Endometrial microvascular endothelial cells (primary cell): Measurements from ENCODE around the gene PCDH1. TPM values are rescaled to one million over a fixed set of nuclear protein-coding genes. Genes with fewer than 3 reads are reported as not detected.

ENCODE experiments used
- in situ Hi-C: cut with HindIII; loops from 2 replicates; pipeline ENCODE4 v1.10.0; 2017; ENCODE audit warnings: low sequenced_read_pairs, low pct_unique_long_range_greater_than_20kb; ENCODE audit errors: inconsistent ontology term
- total RNA-seq: library from RNA; depleted of rRNA; stranded (reverse); fragments of >200 nt; gene quantifications from one replicate; pipeline ENCODE4 v1.2.3, GENCODE V29; 2015; ENCODE audit errors: inconsistent ontology term

Gene PCDH1
- total RNA-seq, 1 donor from 2014 or later, result 94.1 TPM

DNA sequence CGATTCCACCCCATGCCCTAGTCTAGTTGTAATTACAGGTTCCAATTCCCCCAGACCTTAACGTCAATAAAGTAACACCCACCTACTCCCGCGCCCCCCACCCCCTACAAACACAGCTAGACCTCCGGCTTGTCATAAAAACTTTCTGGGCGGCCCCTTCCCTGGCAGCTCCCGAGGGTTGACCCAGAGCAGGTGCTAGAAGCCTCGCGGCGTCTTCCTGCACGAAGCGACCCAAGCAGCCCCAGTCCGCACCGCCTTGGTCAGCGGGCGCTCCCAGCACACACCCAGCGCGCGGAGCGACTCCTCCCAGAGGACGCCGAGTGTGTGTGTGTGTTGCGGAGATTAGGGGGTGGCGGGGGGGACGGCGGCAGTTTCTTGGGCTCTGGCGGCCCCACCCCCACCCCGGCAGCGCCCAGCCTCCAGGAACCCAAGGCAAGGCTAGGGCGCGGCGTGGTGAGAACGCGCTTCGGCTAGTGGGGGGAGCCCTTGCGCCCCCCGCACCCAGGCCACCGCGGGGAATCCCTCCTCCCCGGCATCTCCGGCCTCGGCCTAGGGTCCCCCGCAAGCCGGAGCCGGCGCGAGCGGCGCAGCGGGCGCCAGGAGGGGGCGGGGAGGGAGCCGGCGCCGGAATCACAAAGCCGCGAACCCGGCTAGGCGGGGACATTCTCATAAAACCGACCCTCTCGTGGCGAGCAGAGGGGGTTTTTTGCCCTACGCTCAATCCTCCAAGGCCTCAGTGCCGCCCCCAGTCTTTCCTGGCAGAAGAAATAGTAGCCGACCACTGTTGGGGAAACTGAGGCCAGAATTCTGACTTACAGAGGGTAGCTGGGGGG lies 2.2 kb downstream of the PCDH1 start:
- in situ Hi-C loops, result no loop called here

- in situ Hi-C loops, result no loop called here
Observed at GRCh38 chr5:141875022-141875740, 3.0 kb downstream of the PCDH1 start.

DNA sequence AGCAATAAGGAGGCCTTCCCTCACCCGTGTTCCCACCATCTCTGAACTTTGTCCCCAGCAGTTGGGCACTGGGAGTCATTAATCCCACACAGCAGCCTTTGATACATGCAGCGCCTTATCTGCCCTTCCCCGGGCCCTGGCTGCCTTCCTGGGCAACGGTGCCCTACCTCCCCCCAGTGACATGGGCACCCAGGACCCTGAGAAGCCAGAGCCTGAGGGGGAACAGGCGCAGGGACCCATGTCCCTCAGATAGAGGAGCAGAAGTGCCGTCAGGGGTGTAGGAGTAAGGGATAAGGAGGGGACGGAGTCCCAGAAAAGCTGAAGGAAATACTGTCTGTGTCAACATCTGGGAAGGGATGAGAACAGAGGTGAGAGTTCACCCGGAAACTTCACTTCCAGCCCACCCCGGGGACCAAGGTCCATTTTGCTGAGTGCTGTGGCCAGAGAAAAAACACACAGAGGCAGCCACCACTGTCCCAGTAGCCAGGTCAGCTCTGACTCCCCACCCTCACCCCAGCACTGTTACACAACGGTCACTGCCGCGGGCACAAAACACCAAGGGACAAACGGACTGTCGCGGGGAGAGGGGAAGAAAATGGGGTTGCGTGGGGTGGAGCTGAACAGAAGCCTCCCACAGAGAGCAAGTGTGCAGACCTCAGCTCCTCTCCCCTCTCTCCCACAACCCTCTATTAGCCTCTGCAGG lies 3.8 kb downstream of the PCDH1 start:
- in situ Hi-C loops, result no loop called here

DNA sequence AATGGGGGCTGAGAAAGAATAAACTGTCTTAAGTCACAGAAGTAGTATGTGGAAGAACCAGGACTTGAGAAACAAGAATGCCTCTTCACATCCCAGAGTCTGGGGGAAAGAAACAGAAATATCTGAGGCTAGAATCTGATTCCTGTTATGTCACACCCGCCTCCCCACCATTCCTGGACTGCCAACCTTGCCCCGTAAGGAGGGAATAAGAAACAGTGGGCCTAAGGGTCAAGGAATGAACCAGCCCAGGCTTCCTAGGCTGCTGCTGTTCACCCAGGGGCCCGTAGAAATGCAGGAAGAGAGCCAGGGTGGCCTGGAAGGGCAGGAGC lies 4.3 kb downstream of the PCDH1 start:
- in situ Hi-C loops, result no loop called here

DNA sequence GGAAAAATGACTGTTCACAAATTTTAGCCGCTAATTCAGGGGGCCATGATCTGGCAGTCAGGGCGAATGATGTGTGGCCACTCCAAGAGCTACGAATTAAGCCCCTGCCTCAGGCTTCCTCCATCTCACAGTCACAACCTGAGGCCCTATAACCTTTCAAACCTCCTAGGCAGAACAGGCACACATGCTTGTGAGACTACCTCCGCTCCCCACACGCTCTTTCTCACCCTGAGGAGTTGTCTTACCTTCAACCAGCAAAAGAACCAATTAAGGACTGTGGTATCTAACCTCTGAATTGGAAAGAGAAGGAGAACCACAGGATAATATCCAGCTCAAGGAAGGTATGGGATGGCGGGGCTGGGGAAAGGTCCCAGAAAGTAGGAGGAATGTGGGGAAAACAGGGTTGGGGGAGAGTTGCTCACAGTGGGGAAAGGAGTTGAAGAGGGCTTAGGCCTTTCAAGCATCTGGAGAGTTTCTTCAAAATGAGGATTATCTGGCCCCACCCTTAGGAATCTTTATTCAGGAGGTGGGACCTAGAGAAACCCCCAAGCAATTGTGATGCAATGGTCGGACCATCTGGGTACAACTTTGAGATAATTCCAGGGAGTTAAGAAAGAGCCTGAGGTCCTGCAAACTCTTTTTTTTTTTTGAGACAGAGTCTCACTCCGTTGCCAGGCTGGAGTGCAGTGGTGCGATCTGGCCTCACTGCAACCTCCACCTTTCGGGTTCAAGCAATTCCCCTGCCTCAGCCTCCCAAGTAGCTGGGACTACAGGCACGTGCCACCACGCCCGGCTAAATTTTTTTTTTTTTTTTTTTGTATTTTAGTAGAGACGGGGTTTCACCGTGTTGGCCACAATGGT lies 5.5 kb downstream of the PCDH1 start:
- in situ Hi-C loops, result no loop called here

- in situ Hi-C loops, result no loop called here
Observed at GRCh38 chr5:141871870-141872269, 6.3 kb downstream of the PCDH1 start.

GRCh38 chr5:141870871-141871270 lies 7.3 kb downstream of the PCDH1 start:
- in situ Hi-C loops, result no loop called here

GRCh38 chr5:141870228-141870627 lies 8.0 kb downstream of the PCDH1 start:
- in situ Hi-C loops, result no loop called here

DNA sequence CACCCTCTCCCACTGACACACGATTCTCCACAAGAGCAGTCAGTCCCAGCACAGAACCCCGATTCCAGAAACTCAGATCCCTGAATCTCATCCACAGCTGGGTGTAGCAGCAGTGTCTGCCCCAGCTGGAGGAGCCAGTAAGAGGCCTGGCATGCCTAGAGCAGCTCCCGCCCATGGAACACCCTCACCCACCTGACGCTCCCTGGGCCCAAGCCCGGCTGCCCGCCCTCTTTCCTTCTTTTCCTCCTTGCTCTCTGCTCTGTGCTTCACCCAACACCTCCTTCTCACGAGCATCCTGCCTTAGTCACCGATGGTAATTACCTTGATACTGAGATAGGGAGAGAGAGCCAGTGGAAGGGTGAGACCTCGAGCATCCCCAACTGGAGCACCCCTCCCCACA lies 8.7 kb downstream of the PCDH1 start:
- in situ Hi-C loops, result no loop called here

- in situ Hi-C loops, result no loop called here
Observed at GRCh38 chr5:141869040-141869439, 9.2 kb downstream of the PCDH1 start.

DNA sequence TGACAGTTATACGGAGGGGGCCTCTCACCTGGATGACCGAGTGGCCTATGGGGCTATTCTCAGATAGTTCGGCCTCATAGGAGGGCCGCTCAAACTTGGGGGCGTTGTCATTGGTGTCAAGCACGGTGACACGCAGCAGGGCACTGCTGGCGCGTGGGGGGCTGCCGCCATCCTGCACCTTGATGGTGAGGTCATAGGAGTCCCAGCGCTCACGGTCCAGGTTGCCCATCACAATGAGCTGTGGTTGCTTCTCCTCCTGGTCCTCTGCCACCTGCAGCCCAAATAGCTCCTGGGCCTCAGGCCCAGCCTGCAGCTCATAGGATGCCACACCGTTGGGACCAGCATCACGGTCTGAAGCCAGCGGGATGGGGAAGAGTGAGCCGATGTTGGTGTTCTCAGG lies 9.7 kb downstream of the PCDH1 start:
- in situ Hi-C loops, result no loop called here

DNA sequence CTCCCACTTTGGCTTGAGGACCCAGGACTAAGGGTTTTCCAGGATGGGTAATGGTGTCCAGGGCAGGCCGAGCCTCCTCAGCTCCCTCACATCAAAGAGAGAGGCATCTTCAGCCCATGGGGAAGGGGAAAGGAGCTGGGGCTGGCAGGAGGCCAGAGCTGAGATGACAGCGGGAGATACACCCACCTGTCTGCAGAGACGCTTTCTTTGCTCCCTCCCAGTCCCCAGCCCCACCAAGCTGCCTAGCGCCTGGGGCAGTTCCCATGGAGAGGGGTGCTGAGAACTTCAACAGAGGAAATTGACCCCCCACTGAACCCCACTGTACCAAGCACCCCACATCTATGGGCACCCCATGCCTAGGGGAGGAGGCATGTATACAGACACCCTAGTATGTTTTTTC lies 10.6 kb downstream of the PCDH1 start:
- in situ Hi-C loops, result no loop called here

- in situ Hi-C loops, result no loop called here
Observed at GRCh38 chr5:141867139-141867538, 11.1 kb downstream of the PCDH1 start.

DNA sequence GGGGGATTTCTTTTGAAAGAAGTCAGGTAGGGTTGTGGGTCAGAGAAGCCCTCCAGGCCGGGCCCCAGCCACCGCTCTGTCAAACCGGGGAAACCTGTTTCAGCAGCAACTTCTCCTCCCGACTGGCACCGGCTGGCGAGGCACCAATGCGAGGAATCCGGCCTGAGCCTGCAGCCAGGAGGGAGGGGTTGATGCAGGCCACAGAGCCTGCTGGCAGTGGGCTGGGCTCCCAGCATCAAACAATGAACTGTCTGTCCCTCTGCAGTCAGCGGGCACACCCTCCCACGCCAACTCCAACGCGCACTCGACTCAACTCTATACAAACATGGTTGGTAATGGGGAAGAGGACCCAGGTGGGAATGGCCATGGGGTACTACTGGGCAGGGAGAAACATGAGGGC lies 12.1 kb downstream of the PCDH1 start:
- in situ Hi-C loops, result no loop called here

GRCh38 chr5:141865406-141865805 lies 12.8 kb downstream of the PCDH1 start:
- in situ Hi-C loops, result no loop called here

GRCh38 chr5:141864371-141865370 lies 13.5 kb downstream of the PCDH1 start:
- in situ Hi-C loops, result no loop called here

DNA sequence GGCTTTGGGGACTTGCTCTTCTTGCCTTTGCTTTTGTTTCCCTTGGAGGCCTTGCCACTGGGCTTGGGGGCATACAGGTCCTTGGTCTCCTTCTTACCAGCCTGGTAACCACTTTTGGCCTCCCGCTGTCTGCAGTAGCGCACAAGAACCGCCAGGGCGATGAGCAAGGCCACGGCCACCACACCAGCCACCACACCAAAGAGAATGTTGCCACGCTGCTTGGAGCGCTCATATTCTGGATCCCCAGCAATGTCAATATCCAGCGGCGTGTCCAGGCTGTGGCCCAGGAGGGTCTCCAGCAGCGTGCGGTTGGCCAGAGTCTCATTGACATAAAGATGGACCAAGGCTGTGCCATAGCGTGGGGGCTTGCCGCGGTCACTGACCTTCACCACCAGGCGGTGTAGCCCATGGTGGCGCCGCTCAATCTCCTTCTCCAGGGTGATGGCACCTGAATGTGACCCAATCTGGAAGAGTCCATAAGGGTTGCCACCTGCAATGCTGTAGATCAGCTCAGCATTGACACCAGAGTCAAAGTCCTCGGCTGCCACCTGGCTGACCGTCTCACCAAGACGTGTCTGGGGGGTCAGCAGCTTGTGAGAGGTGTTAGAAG lies 14.5 kb downstream of the PCDH1 start:
- in situ Hi-C loops, result no loop called here
